Spleen (tissue), 11 donors: Measurements from ENCODE around the gene PTRH1. TPM values are rescaled to one million over a fixed set of nuclear protein-coding genes. Genes with fewer than 3 reads are reported as not detected.
A peak's percentile ranks its signal among the peaks of the same experiment; 100 is the strongest.

Experiments used
- DNase-seq: peaks from one replicate; pipeline ENCODE4 v3.0.0-alpha.2; 2020
- H3K27ac ChIP-seq, 8 donors: fragments of 200-600 bp; sonication (generic) in 7 of 8; 1 replicate in 4 of 8; 2 replicates in 4 of 8; pipeline versions ENCODE4 v1.5.0 to v1.8.0; 2016 to 2021; ENCODE audit warnings: inconsistent platforms in 4 of 8, mild to moderate bottlenecking in 4 of 8, moderate library complexity in 1 of 8
- H3K27me3 ChIP-seq, 7 donors: fragments of 200-600 bp; sonication (generic) in 6 of 7; replicated peaks in 1 of 7; 1 replicate in 4 of 7; 2 replicates in 3 of 7; pipeline versions ENCODE4 v1.5.0 to v1.8.0; 2016 to 2021; ENCODE audit warnings: inconsistent platforms in 3 of 7, mild to moderate bottlenecking in 1 of 7
- H3K36me3 ChIP-seq, 6 donors: fragments of 200-600 bp; sonication (generic) in 5 of 6; 1 replicate in 4 of 6; 2 replicates in 2 of 6; pipeline versions ENCODE4 v1.5.0 to v1.8.0; 2016 to 2021; ENCODE audit warnings: inconsistent platforms in 2 of 6
- H3K4me1 ChIP-seq, 6 donors: fragments of 200-600 bp; sonication (generic) in 5 of 6; 1 replicate in 3 of 6; 2 replicates in 3 of 6; pipeline versions ENCODE4 v1.5.0 to v1.8.0; 2016 to 2021; ENCODE audit warnings: inconsistent platforms in 3 of 6
- H3K4me3 ChIP-seq, 8 donors: fragments of 200-600 bp; sonication (generic) in 7 of 8; 1 replicate in 4 of 8; 2 replicates in 4 of 8; pipeline versions ENCODE4 v1.5.0 to v1.8.0; 2016 to 2021; ENCODE audit warnings: inconsistent platforms in 4 of 8, mild to moderate bottlenecking in 4 of 8, moderate library complexity in 2 of 8
- H3K9me3 ChIP-seq, 8 donors: fragments of 200-600 bp; sonication (generic) in 7 of 8; 1 replicate in 4 of 8; 2 replicates in 4 of 8; pipeline versions ENCODE4 v1.5.0 to v1.8.0; 2016 to 2021; ENCODE audit warnings: inconsistent platforms in 4 of 8
- CTCF ChIP-seq, 11 experiments: fragments of 200-600 bp in 7 of 11; fragments of 450-650 bp in 4 of 11; sonication (generic) in 4 of 11; IDR thresholded peaks in 8 of 11; conservative IDR thresholded peaks in 3 of 11; 1 replicate in 7 of 11; 2 replicates in 4 of 11; pipeline versions ENCODE4 v1.4.0 to v1.8.0; 2016 to 2021; ENCODE audit warnings: antibody characterized with exemption in 11 of 11, inconsistent platforms in 4 of 11, mild to moderate bottlenecking in 1 of 11
- POLR2A ChIP-seq, 3 donors: fragments of 450-650 bp; IDR thresholded peaks; one replicate each; pipeline ENCODE4 v1.5.1; 2017; ENCODE audit warnings: antibody characterized with exemption in 3 of 3, mild to moderate bottlenecking in 1 of 3
- POLR2AphosphoS5 ChIP-seq, 3 donors: sonication (generic); formaldehyde crosslinking; IDR thresholded peaks; one replicate each; pipeline ENCODE4 v1.5.1; 2017; ENCODE audit warnings: antibody characterized with exemption in 3 of 3
- WGBS, 5 donors: extraction: QIAGEN DNeasy Blood & Tissue Kit in 3 of 5; methylation state at CpG; one replicate each; pipeline versions ENCODE4 v1.1.5 to v1.1.7; 2013 to 2018; 5-methylcytosine and 5-hydroxymethylcytosine counted together
- intact Hi-C: fragments of 100-400 bp; cut with DNase I; formaldehyde crosslinking; loops from one replicate; pipeline ENCODE4 v1.15.0; 2023; ENCODE audit warnings: low total_unique reads
- polyA plus RNA-seq, 3 donors: library from polyadenylated mRNA; stranded (reverse); fragments of 200-250 nt; gene quantifications; one replicate each; pipeline ENCODE4 v1.2.1, GENCODE V29; 2013
- total RNA-seq, 7 donors: library from RNA; depleted of rRNA in 3 of 7; stranded (reverse); fragments of >200 nt in 3 of 7; fragmentation: NEBNext Ultra II Directional in 4 of 7; extraction: Animal tissue kit (Norgen Biotek cat#: 25700) in 4 of 7; gene quantifications; one replicate each; pipeline versions ENCODE4 v1.1.0 to v1.2.1, GENCODE V29; 2016 to 2021
- donor health status: healthy with polysubstance abuse.
- donor health status: DM: no; HTN: no; CAD: no; lungs with moderate emphysema.
- donor health status: DM: no; HTN: no; CAD: no.
- donor health status: Bipolar disorder and iron deficiency.
- donor health status: healthy.
- donor health status: DM: no; HTN: no; CAD: no.
- donor health status: DM: yes; HTN: yes; CAD: no.

Gene PTRH1
- total and polyA plus RNA-seq, 10 donors, result 7.4 to 17.9 (median 11.5) TPM

GRCh38 chr9:127703289-127703946 lies 12.0 kb downstream of the PTRH1 start:
- Histone ChIP-seq H3K9me3 (no peaks in the 10 kb centered on the region), H3K4me3 (no peak overlapping the region), H3K27me3 (no peaks in the 10 kb centered on the region), H3K4me1 (peaks cover 3 to 26% (median 10%) of the 10 kb centered on the region in 6 donors), H3K36me3 (no peaks in the 10 kb centered on the region), H3K27ac (no peak overlapping the region)
- DNase-seq, result no peak
- intact Hi-C loops, result no loop called here
- no peak for TF ChIP-seq CTCF (IDR thresholded peaks at IDR 0.05 in 8 of 11, conservative IDR thresholded peaks at IDR 0.05 in 3 of 11)
- TF ChIP-seq POLR2AphosphoS5 (IDR thresholded peaks at IDR 0.05), result no peak
- TF ChIP-seq POLR2A (IDR thresholded peaks at IDR 0.05), result no peak
- WGBS, 5 donors, result 72 to 80% (median 73%) methylated on average over 9 of the region's 9 CpGs

- Histone ChIP-seq H3K9me3 (no peaks in the 10 kb centered on the region), H3K4me1 (peaks cover 3 to 24% (median 11%) of the 10 kb centered on the region in 6 donors), H3K36me3 (no peaks in the 10 kb centered on the region), H3K27me3 (no peaks in the 10 kb centered on the region), H3K27ac (no peak overlapping the region), H3K4me3 (no peak overlapping the region)
- 79 to 94% (median 87%) methylated on average over 5 of the region's 5 CpGs for WGBS, 5 donors
- intact Hi-C loops, result no loop called here
- no peak for DNase-seq
- TF ChIP-seq POLR2A (IDR thresholded peaks at IDR 0.05) (no peak), POLR2AphosphoS5 (IDR thresholded peaks at IDR 0.05) (no peak), CTCF (IDR thresholded peaks at IDR 0.05 in 8 of 11, conservative IDR thresholded peaks at IDR 0.05 in 3 of 11) (no peak)
These were observed 14.7 kb downstream of the PTRH1 start for GRCh38 chr9:127700594-127701255.

- no peaks in the 10 kb centered on the region for H3K27me3 ChIP-seq
- peak overlapping the region in 4 of 8 donors; percentile 82 to 86 (median 85) for H3K27ac ChIP-seq
- peaks cover 3 to 24% (median 11%) of the 10 kb centered on the region in 6 donors for H3K4me1 ChIP-seq
- no peak for DNase-seq
- no peaks in the 10 kb centered on the region for H3K9me3 ChIP-seq
- intact Hi-C loops, result no loop called here
- H3K36me3 ChIP-seq, result no peaks in the 10 kb centered on the region
- WGBS, 5 donors, result 90 to 99% (median 98%) methylated on average over 2 of the region's 2 CpGs
- TF ChIP-seq POLR2A (IDR thresholded peaks at IDR 0.05), result no peak
- no peak overlapping the region for H3K4me3 ChIP-seq
These were observed 15.3 kb downstream of the PTRH1 start for GRCh38 chr9:127700140-127700539.

GRCh38 chr9:127698985-127699670 lies 16.3 kb downstream of the PTRH1 start:
- Histone ChIP-seq H3K4me1 (peaks cover 3 to 24% (median 11%) of the 10 kb centered on the region in 6 donors), H3K27me3 (no peaks in the 10 kb centered on the region), H3K27ac (peak overlapping the region; percentile 70 to 86 (median 84)), H3K9me3 (no peaks in the 10 kb centered on the region), H3K36me3 (no peaks in the 10 kb centered on the region), H3K4me3 (peak overlapping the region in 7 of 8 donors; percentile 6 to 61 (median 21))
- intact Hi-C loops, result no loop called here
- 12 to 22% (median 14%) methylated on average over 27 to 41 of the region's 41 CpGs for WGBS, 5 donors
- TF ChIP-seq CTCF (IDR thresholded peaks at IDR 0.05 in 8 of 11, conservative IDR thresholded peaks at IDR 0.05 in 3 of 11), result peak in 8 of 11 experiments; percentile 17 to 62 (median 52)
- no peak for TF ChIP-seq POLR2A (IDR thresholded peaks at IDR 0.05)
- TF ChIP-seq POLR2AphosphoS5 (IDR thresholded peaks at IDR 0.05), result peak; percentile 88 to 92 (median 91)
- peak; percentile 96 for DNase-seq
